DND-41 (cell line): Measurements from ENCODE around the gene CPT2.

ENCODE experiments used
- ATAC-seq: fragments of 200-7000 bp; cut with Tn5 transposase; 3 replicates; pipeline ENCODE4 v1.9.1; 2021; ENCODE audit warnings: low read depth; ENCODE audit not compliant: insufficient read depth
- DNase-seq: peaks from one replicate; pipeline ENCODE4 v3.0.0-alpha.2; 2020
- H2AFZ ChIP-seq: 2 replicates; pipeline ENCODE4 v1.6.0; 2012; ENCODE audit warnings: low read depth, low read length
- H3K27ac ChIP-seq: 2 replicates; pipeline ENCODE4 v1.5.1; 2012; ENCODE audit warnings: low read length, inconsistent platforms
- H3K27me3 ChIP-seq: fragments of 200-600 bp; sonication (generic); 2 replicates; pipeline ENCODE4 v1.6.0; 2012; ENCODE audit warnings: low read length, mild to moderate bottlenecking, inconsistent platforms; ENCODE audit not compliant: insufficient read depth, poor library complexity
- H3K36me3 ChIP-seq: 2 replicates; pipeline ENCODE4 v1.5.1; 2012; ENCODE audit warnings: low read length, inconsistent platforms; ENCODE audit not compliant: insufficient read depth
- H3K4me1 ChIP-seq: 2 replicates; pipeline ENCODE4 v1.5.1; 2012; ENCODE audit warnings: mild to moderate bottlenecking, low read length; ENCODE audit not compliant: insufficient read depth
- H3K4me2 ChIP-seq: 2 replicates; pipeline ENCODE4 v1.6.0; 2012; ENCODE audit warnings: mild to moderate bottlenecking, moderate library complexity, low read length, inconsistent platforms; ENCODE audit not compliant: insufficient read depth
- H3K4me3 ChIP-seq, 2 experiments: fragments of 200-600 bp in 1 of 2; shearing (Covaris generic) in 1 of 2; 2 replicates each; pipeline ENCODE4 v1.5.1; 2012 to 2016; ENCODE audit warnings: inconsistent platforms in 2 of 2, low read length in 2 of 2, mild to moderate bottlenecking in 2 of 2, low read depth in 1 of 2, moderate library complexity in 1 of 2
- H3K79me2 ChIP-seq: 2 replicates; pipeline ENCODE4 v1.6.0; 2012; ENCODE audit warnings: low read length, inconsistent platforms; ENCODE audit not compliant: insufficient read depth
- H3K9ac ChIP-seq: 2 replicates; pipeline ENCODE4 v1.6.0; 2012; ENCODE audit warnings: low read depth, mild to moderate bottlenecking, inconsistent platforms, low read length, moderate library complexity
- H3K9me3 ChIP-seq: 2 replicates; pipeline ENCODE4 v1.5.1; 2012; ENCODE audit warnings: low read length, moderate library complexity, mild to moderate bottlenecking, inconsistent platforms; ENCODE audit not compliant: insufficient read depth, severe bottlenecking
- H4K20me1 ChIP-seq: 2 replicates; pipeline ENCODE4 v1.6.0; 2012; ENCODE audit warnings: low read length; ENCODE audit not compliant: insufficient read depth
- CTCF ChIP-seq: IDR thresholded peaks from 2 replicates; pipeline ENCODE4 v1.5.1; 2012; ENCODE audit warnings: borderline replicate concordance, low read length, moderate library complexity, mild to moderate bottlenecking; ENCODE audit not compliant: poor library complexity, severe bottlenecking; ENCODE audit errors: extremely low read depth
- EZH2 ChIP-seq: IDR thresholded peaks from 3 replicates; pipeline ENCODE4 v1.6.1; 2012; ENCODE audit warnings: borderline replicate concordance, low read depth, mild to moderate bottlenecking, moderate library complexity, low read length, inconsistent platforms; ENCODE audit not compliant: severe bottlenecking

CPT2 gene

GRCh38 chr1:53188099-53188498, 8.5 kb upstream of the CPT2 start:
- H3K27me3 ChIP-seq: peaks cover 6% of the 10 kb centered on the region
- ATAC-seq (no peak), DNase-seq (no peak)
- H3K9ac ChIP-seq: no peak overlapping the region
- H3K27ac ChIP-seq: no peak overlapping the region
- H3K36me3 ChIP-seq: no peaks in the 10 kb centered on the region
- no peaks in the 10 kb centered on the region for H3K9me3 ChIP-seq
- no peak overlapping the region for H3K4me3 ChIP-seq
- no peaks in the 10 kb centered on the region for H3K4me1 ChIP-seq
- H3K4me2 ChIP-seq: no peak overlapping the region
- no peak for TF ChIP-seq EZH2
- no peak for TF ChIP-seq CTCF
- no peak overlapping the region for H2AFZ ChIP-seq
- H3K79me2 ChIP-seq: no peaks in the 10 kb centered on the region
- no peaks in the 10 kb centered on the region for H4K20me1 ChIP-seq

GRCh38 chr1:53189061-53189460, 7.6 kb upstream of the CPT2 start:
- Histone ChIP-seq H3K4me3 (no peak overlapping the region), H2AFZ (no peak overlapping the region), H3K9ac (no peak overlapping the region)

GRCh38 chr1:53190210-53190611, 6.4 kb upstream of the CPT2 start:
- Histone ChIP-seq H3K36me3 (no peaks in the 10 kb centered on the region), H3K4me1 (no peaks in the 10 kb centered on the region), H3K9me3 (no peaks in the 10 kb centered on the region), H3K4me3 (no peak overlapping the region), H3K9ac (no peak overlapping the region), H3K79me2 (no peaks in the 10 kb centered on the region), H2AFZ (no peak overlapping the region), H3K27ac (no peak overlapping the region), H4K20me1 (no peaks in the 10 kb centered on the region), H3K4me2 (no peak overlapping the region), H3K27me3 (peaks cover 6% of the 10 kb centered on the region)
- TF ChIP-seq EZH2: no peak
- TF ChIP-seq CTCF: no peak
- ATAC-seq: no peak
- no peak for DNase-seq

More at GRCh38 chr1:53189061-53189460, 7.6 kb upstream of the CPT2 start:
- no peaks in the 10 kb centered on the region for H3K36me3 ChIP-seq
- peaks cover 6% of the 10 kb centered on the region for H3K27me3 ChIP-seq
- no peaks in the 10 kb centered on the region for H3K9me3 ChIP-seq
- no peak overlapping the region for H3K4me2 ChIP-seq
- H3K79me2 ChIP-seq: no peaks in the 10 kb centered on the region
- no peaks in the 10 kb centered on the region for H4K20me1 ChIP-seq
- ATAC-seq (no peak), DNase-seq (no peak)
- H3K27ac ChIP-seq: no peak overlapping the region
- H3K4me1 ChIP-seq: no peaks in the 10 kb centered on the region
- TF ChIP-seq CTCF: no peak
- TF ChIP-seq EZH2: no peak
